Body of pancreas (tissue), 4 donors: ENCODE data around the gene S100A13.
"Not testable (repeated sequence)": the region's sequence is repeated elsewhere in the genome, so short reads cannot be mapped to it uniquely, and the experiment has no call there.

Source experiments
- POLR2A ChIP-seq, 3 donors: fragments of 450-650 bp; IDR thresholded peaks; one replicate each; pipeline ENCODE4 v1.6.1; 2016; ENCODE audit warnings: antibody characterized with exemption in 3 of 3, mild to moderate bottlenecking in 2 of 3
- TF ChIP-seq, protein P1 (sequence below), 7 experiments: fragments of 450-650 bp in 4 of 7; fragments of 200-600 bp in 3 of 7; sonication (generic) in 3 of 7; IDR thresholded peaks; one replicate each; pipeline ENCODE4 v1.5.1; 2016 to 2019; ENCODE audit warnings: antibody characterized with exemption in 7 of 7

DNA sequence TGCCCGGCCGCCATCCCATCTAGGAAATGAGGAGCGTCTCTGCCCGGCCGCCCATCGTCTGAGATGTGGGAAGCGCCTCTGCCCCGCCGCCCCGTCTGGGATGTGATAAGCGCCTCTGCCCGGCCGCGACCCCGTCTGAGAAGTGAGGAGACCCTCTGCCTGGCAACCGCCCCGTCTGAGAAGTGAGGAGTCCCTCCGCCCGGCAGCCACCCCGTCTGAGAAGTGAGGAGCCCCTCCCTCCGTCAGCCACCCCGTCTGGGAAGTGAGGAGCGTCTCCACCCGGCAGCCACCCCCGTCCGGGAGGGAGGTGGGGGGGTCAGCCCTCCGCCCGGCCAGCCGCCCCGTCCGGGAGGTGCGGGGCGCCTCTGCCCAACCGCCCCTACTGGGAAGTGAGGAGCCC lies 44.5 kb downstream of the S100A13 start:
- TF ChIP-seq POLR2A (IDR thresholded peaks at IDR 0.05): not testable (repeated sequence)
- TF ChIP-seq, protein P1, sequence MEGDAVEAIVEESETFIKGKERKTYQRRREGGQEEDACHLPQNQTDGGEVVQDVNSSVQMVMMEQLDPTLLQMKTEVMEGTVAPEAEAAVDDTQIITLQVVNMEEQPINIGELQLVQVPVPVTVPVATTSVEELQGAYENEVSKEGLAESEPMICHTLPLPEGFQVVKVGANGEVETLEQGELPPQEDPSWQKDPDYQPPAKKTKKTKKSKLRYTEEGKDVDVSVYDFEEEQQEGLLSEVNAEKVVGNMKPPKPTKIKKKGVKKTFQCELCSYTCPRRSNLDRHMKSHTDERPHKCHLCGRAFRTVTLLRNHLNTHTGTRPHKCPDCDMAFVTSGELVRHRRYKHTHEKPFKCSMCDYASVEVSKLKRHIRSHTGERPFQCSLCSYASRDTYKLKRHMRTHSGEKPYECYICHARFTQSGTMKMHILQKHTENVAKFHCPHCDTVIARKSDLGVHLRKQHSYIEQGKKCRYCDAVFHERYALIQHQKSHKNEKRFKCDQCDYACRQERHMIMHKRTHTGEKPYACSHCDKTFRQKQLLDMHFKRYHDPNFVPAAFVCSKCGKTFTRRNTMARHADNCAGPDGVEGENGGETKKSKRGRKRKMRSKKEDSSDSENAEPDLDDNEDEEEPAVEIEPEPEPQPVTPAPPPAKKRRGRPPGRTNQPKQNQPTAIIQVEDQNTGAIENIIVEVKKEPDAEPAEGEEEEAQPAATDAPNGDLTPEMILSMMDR (IDR thresholded peaks at IDR 0.05): not testable (repeated sequence)
